Fibroblast of lung (primary cell): ENCODE measurements around the gene RNF14.

Experiments used
- CTCF ChIP-seq, 2 donors: IDR thresholded peaks in 1 of 2; conservative IDR thresholded peaks in 1 of 2; 1 replicate in 1 of 2; 2 replicates in 1 of 2; pipeline ENCODE4 v1.5.1; 2011 to 2012; ENCODE audit warnings: low read length in 2 of 2, control low read depth in 1 of 2, inconsistent platforms in 1 of 2, low read depth in 1 of 2, mild to moderate bottlenecking in 1 of 2
- EZH2 ChIP-seq: IDR thresholded peaks from 2 replicates; pipeline ENCODE4 v1.5.1; 2012; ENCODE audit warnings: low read length, control low read depth, mild to moderate bottlenecking; ENCODE audit errors: missing control alignments

- TF ChIP-seq CTCF (conservative IDR thresholded peaks at IDR 0.05 in 1 of 2, IDR thresholded peaks at IDR 0.05 in 1 of 2; ENCODE audit: low read depth in 1 of 2, low read length in 2 of 2) (no peak), EZH2 (no peak)
Observed at GRCh38 chr5:142008813-142009212, 39.9 kb downstream of the RNF14 start.
